Loucy (cell line): Measurements from ENCODE around the gene GLOD4.

Source experiments
- H2AFZ ChIP-seq: fragments of 200-600 bp; sonication (generic); 2 replicates; pipeline ENCODE4 v1.6.0; 2016; ENCODE audit warnings: antibody characterized with exemption, mild to moderate bottlenecking, low read length, moderate library complexity
- H3F3A ChIP-seq: fragments of 200-600 bp; 2 replicates; pipeline ENCODE4 v1.6.0; 2016; ENCODE audit warnings: antibody characterized with exemption, low read depth, mild to moderate bottlenecking
- H3K27me3 ChIP-seq: fragments of 200-600 bp; sonication (generic); 2 replicates; pipeline ENCODE4 v1.6.1; 2014; ENCODE audit warnings: low read length, mild to moderate bottlenecking; ENCODE audit not compliant: insufficient read depth, poor library complexity, severe bottlenecking
- H3K36me3 ChIP-seq: fragments of 200-600 bp; sonication (generic); 2 replicates; pipeline ENCODE4 v1.6.1; 2016; ENCODE audit warnings: low read length; ENCODE audit not compliant: insufficient read depth
- H3K4me1 ChIP-seq: fragments of 200-600 bp; sonication (generic); 2 replicates; pipeline ENCODE4 v1.5.1; 2014; ENCODE audit warnings: low read length, mild to moderate bottlenecking; ENCODE audit not compliant: insufficient read depth, poor library complexity, severe bottlenecking
- H3K4me2 ChIP-seq: fragments of 200-600 bp; sonication (generic); 2 replicates; pipeline ENCODE4 v1.6.0; 2014; ENCODE audit warnings: antibody characterized with exemption, low read length, low read depth, mild to moderate bottlenecking; ENCODE audit not compliant: poor library complexity, severe bottlenecking
- H3K4me3 ChIP-seq: fragments of 200-600 bp; sonication (generic); 2 replicates; pipeline ENCODE4 v1.5.1; 2014; ENCODE audit warnings: low read length, mild to moderate bottlenecking, mixed read lengths; ENCODE audit not compliant: poor library complexity, severe bottlenecking
- H3K79me2 ChIP-seq: fragments of 200-600 bp; sonication (generic); 2 replicates; pipeline ENCODE4 v1.6.1; 2014; ENCODE audit warnings: low read length; ENCODE audit not compliant: insufficient read depth
- H3K9ac ChIP-seq: fragments of 200-600 bp; sonication (generic); 2 replicates; pipeline ENCODE4 v1.6.0; 2014; ENCODE audit warnings: mild to moderate bottlenecking, low read depth, low read length, moderate library complexity; ENCODE audit not compliant: poor library complexity, severe bottlenecking
- H3K9me2 ChIP-seq: fragments of 200-600 bp; sonication (generic); replicated peaks from 2 replicates; pipeline ENCODE4 v1.6.1; 2016; ENCODE audit warnings: low read depth, low read length, mixed read lengths
- H3K9me3 ChIP-seq: fragments of 200-600 bp; sonication (generic); 2 replicates; pipeline ENCODE4 v1.6.1; 2014; ENCODE audit warnings: mild to moderate bottlenecking, antibody characterized with exemption, low read length, low read depth; ENCODE audit not compliant: insufficient read depth
- H4K20me1 ChIP-seq: fragments of 200-600 bp; sonication (generic); 2 replicates; pipeline ENCODE4 v1.6.0; 2014; ENCODE audit warnings: antibody characterized with exemption, low read length, mild to moderate bottlenecking; ENCODE audit not compliant: insufficient read depth, poor library complexity, severe bottlenecking
- CTCF ChIP-seq: fragments of 200-600 bp; sonication (generic); conservative IDR thresholded peaks from 2 replicates; pipeline ENCODE4 v1.5.1; 2014; ENCODE audit warnings: mild to moderate bottlenecking, antibody characterized with exemption, low read length
- EZH2phosphoT487 ChIP-seq: fragments of 200-600 bp; IDR thresholded peaks from 2 replicates; pipeline ENCODE4 v1.6.1; 2018; ENCODE audit warnings: antibody characterized with exemption, mild to moderate bottlenecking, moderate library complexity, borderline replicate concordance

Gene GLOD4

GRCh38 chr17:795721-796120, 13.6 kb upstream of the GLOD4 start:
- H3K27me3 ChIP-seq, result no peaks in the 10 kb centered on the region
- H3K36me3 ChIP-seq, result peaks cover 5% of the 10 kb centered on the region; the same call in 1 of the 2 replicates
- no peaks in the 10 kb centered on the region for H3K4me1 ChIP-seq
- H3K79me2 ChIP-seq, result no peaks in the 10 kb centered on the region
- TF ChIP-seq CTCF (no peak), EZH2phosphoT487 (no peak)
- no peak overlapping the region for H3K4me3 ChIP-seq
- H2AFZ ChIP-seq, result no peak overlapping the region
- H3K9me2 ChIP-seq, result no peaks in the 10 kb centered on the region
- no peaks in the 10 kb centered on the region for H3F3A ChIP-seq
- no peak overlapping the region for H3K4me2 ChIP-seq
- H3K9me3 ChIP-seq, result no peaks in the 10 kb centered on the region; the same call in 1 of the 2 replicates
- no peak overlapping the region for H3K9ac ChIP-seq
- no peaks in the 10 kb centered on the region for H4K20me1 ChIP-seq

GRCh38 chr17:795276-795675, 13.2 kb upstream of the GLOD4 start:
- no peak overlapping the region for H3K9ac ChIP-seq
- H4K20me1 ChIP-seq, result no peaks in the 10 kb centered on the region
- H3K4me3 ChIP-seq, result no peak overlapping the region
- H3K4me1 ChIP-seq, result no peaks in the 10 kb centered on the region
- no peaks in the 10 kb centered on the region for H3K79me2 ChIP-seq
- TF ChIP-seq EZH2phosphoT487 (no peak), CTCF (no peak)
- H2AFZ ChIP-seq, result no peak overlapping the region
- no peaks in the 10 kb centered on the region for H3F3A ChIP-seq
- H3K36me3 ChIP-seq, result peaks cover 5% of the 10 kb centered on the region; the same call in 1 of the 2 replicates
- H3K27me3 ChIP-seq, result no peaks in the 10 kb centered on the region
- H3K9me2 ChIP-seq, result no peaks in the 10 kb centered on the region
- no peaks in the 10 kb centered on the region; the same call in 1 of the 2 replicates for H3K9me3 ChIP-seq
- H3K4me2 ChIP-seq, result no peak overlapping the region

- H3K4me3 ChIP-seq, result no peak overlapping the region
- no peak for TF ChIP-seq CTCF
- no peak for TF ChIP-seq EZH2phosphoT487
- H3K9me2 ChIP-seq, result no peaks in the 10 kb centered on the region
- no peak overlapping the region for H2AFZ ChIP-seq
- peaks cover 5% of the 10 kb centered on the region; the same call in 1 of the 2 replicates for H3K36me3 ChIP-seq
- H3K27me3 ChIP-seq, result no peaks in the 10 kb centered on the region
- no peak overlapping the region for H3K9ac ChIP-seq
- no peak overlapping the region for H3K4me2 ChIP-seq
- no peaks in the 10 kb centered on the region for H3F3A ChIP-seq
- no peaks in the 10 kb centered on the region for H4K20me1 ChIP-seq
- no peaks in the 10 kb centered on the region; the same call in 1 of the 2 replicates for H3K9me3 ChIP-seq
- H3K79me2 ChIP-seq, result no peaks in the 10 kb centered on the region
- no peaks in the 10 kb centered on the region for H3K4me1 ChIP-seq
Observed at GRCh38 chr17:794876-795275, 12.8 kb upstream of the GLOD4 start.
